Activated CD4-positive, CD25-positive, alpha-beta regulatory T cell treated with anti-CD3 and anti-CD28 coated beads, Interleukin-2, amount 50 U/mL, for 16 hours (primary cell): Measurements from ENCODE around the gene LPCAT1.

Experiments
- DNase-seq: peaks from one replicate; pipeline ENCODE4 v3.0.0-alpha.2; 2020; ENCODE audit warnings: low read depth, low spot score

The LPCAT1 gene

GRCh38 chr5:1445313-1445688, 78.5 kb downstream of the LPCAT1 start, which contains the start of gene SLC6A3:
SLC6A3 (minus strand) TSS chr5:1445440; CDS start chr5:1443197, 2,243 bp downstream.
- no peak for DNase-seq

- no peak for DNase-seq
These were observed 79.2 kb downstream of the LPCAT1 start for GRCh38 chr5:1444361-1445189.

- no peak for DNase-seq
These were observed 79.8 kb downstream of the LPCAT1 start for GRCh38 chr5:1443991-1444360.

- DNase-seq, result no peak
These were observed 80.6 kb downstream of the LPCAT1 start for GRCh38 chr5:1443171-1443570.

GRCh38 chr5:1442222-1443145, 81.3 kb downstream of the LPCAT1 start:
- no peak for DNase-seq

- DNase-seq, result no peak
These were observed 82.4 kb downstream of the LPCAT1 start for GRCh38 chr5:1441166-1441865.

GRCh38 chr5:1440098-1440493, 83.7 kb downstream of the LPCAT1 start:
- DNase-seq, result no peak

GRCh38 chr5:1439388-1440097, 84.2 kb downstream of the LPCAT1 start:
- no peak for DNase-seq

GRCh38 chr5:1438871-1439270, 84.9 kb downstream of the LPCAT1 start:
- DNase-seq, result no peak

GRCh38 chr5:1437876-1438559, 85.7 kb downstream of the LPCAT1 start:
- DNase-seq, result no peak

GRCh38 chr5:1437226-1437829, 86.4 kb downstream of the LPCAT1 start:
- no peak for DNase-seq

GRCh38 chr5:1436681-1437080, 87.1 kb downstream of the LPCAT1 start:
- DNase-seq, result no peak

GRCh38 chr5:1436036-1436435, 87.7 kb downstream of the LPCAT1 start:
- no peak for DNase-seq

GRCh38 chr5:1435369-1435768, 88.4 kb downstream of the LPCAT1 start:
- DNase-seq, result no peak

GRCh38 chr5:1432296-1432695, 91.5 kb downstream of the LPCAT1 start:
- no peak for DNase-seq

- DNase-seq, result no peak
These were observed 91.9 kb downstream of the LPCAT1 start for GRCh38 chr5:1431896-1432295.

GRCh38 chr5:1431021-1431811, 92.5 kb downstream of the LPCAT1 start:
- no peak for DNase-seq

- no peak for DNase-seq
These were observed 93.5 kb downstream of the LPCAT1 start for GRCh38 chr5:1430121-1430795.

- no peak for DNase-seq
These were observed 94.3 kb downstream of the LPCAT1 start for GRCh38 chr5:1429496-1429895.
